Tracheal epithelial cell (primary cell): ENCODE data around the gene MR1. TPM values are rescaled to one million over a fixed set of nuclear protein-coding genes. Genes with fewer than 3 reads are reported as not detected.

ENCODE experiments used
- total RNA-seq: library from RNA; depleted of rRNA; stranded (reverse); fragments of >200 nt; gene quantifications from 2 replicates; pipeline ENCODE4 v1.2.1, GENCODE V29; 2014

Gene MR1
- 21.4 and 29.8 TPM in 2 replicates for total RNA-seq

GRCh38 chr1:181033799-181034451 lies at the start of gene MR1:
Gene MR1, plus strand, starts transcription at chr1:181033983. Its CDS starts 25 bp downstream, at chr1:181034008.

GRCh38 chr1:181088079-181089016 lies 54.6 kb downstream of the MR1 start, which contains the start of gene IER5:
Gene IER5, plus strand, starts transcription at chr1:181088700. Its CDS starts 203 bp downstream, at chr1:181088903.

Other genes with a start within 250 kb of the MR1 start
- gene KIAA1614, start 121.1 kb upstream of the MR1 start, total RNA-seq, result 1.9 and 2.9 TPM in 2 replicates
- 45.6 and 47.7 TPM in 2 replicates for gene STX6, start 11.1 kb upstream of the MR1 start, total RNA-seq
- gene IER5, start 54.7 kb downstream of the MR1 start, total RNA-seq, result 66.3 and 70.8 TPM in 2 replicates